HuH-7 (cell line): Measurements from ENCODE around the gene SPDYC.
"Not testable (repeated sequence)": the region's sequence is repeated elsewhere in the genome, so short reads cannot be mapped to it uniquely, and the experiment has no call there.

Experiments used
- DNase-seq: peaks from one replicate; pipeline ENCODE4 v3.0.0; 2011; ENCODE audit warnings: low spot score

Gene SPDYC

GRCh38 chr11:65169164-65169641 lies 830 bp upstream of the SPDYC start:
- no peak for DNase-seq

- no peak for DNase-seq
Measured at GRCh38 chr11:65172600-65172999, 2.6 kb downstream of the SPDYC start.

GRCh38 chr11:65174571-65175010 lies 4.6 kb downstream of the SPDYC start:
- DNase-seq = not testable (repeated sequence)

GRCh38 chr11:65180877-65181568 lies 11.0 kb downstream of the SPDYC start:
- peak; percentile 74 for DNase-seq

GRCh38 chr11:65181569-65182257 lies 11.7 kb downstream of the SPDYC start, which contains the start of gene CAPN1:
Gene CAPN1, plus strand, starts transcription at chr11:65181928. Its CDS starts 774 bp downstream, at chr11:65182702.
- DNase-seq = peak; percentile 64

- DNase-seq = peak; percentile 46
Measured at GRCh38 chr11:65182258-65183170, 12.5 kb downstream of the SPDYC start.

DNA sequence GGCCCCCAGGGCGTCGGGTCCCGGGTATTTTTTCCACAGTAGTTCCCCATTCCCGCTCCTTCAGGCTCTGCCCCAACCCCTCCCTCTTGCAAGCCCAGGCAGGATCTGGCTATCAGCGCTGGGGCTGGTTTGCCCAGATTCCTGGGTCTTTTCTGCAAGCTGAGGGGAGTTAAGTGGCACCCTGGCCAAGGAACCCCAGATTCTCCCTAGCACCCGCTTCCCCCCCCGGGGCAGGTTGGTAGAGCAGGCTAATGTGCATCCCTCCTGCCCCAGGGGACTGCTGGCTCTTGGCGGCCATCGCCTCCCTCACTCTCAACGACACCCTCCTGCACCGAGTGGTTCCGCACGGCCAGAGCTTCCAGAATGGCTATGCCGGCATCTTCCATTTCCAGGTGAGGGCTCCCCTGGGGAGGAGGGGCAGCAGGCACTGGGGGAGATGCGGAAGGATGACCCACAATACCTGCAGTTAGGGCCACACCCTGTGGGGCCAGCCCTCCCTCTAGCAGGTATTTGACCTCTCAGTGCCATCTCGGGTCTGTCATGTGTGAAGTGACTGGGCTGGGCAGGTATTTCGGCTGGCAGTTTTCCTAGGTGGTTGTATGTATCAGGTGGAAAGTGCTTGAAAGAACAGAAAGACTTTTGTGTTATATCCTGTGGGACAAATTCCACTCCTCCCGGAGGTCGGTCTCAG lies 13.3 kb downstream of the SPDYC start:
- DNase-seq = no peak

GRCh38 chr11:65184146-65184545 lies 14.1 kb downstream of the SPDYC start:
- no peak for DNase-seq

GRCh38 chr11:65185171-65185570 lies 15.1 kb downstream of the SPDYC start:
- DNase-seq = no peak

GRCh38 chr11:65185869-65186341 lies 15.9 kb downstream of the SPDYC start:
- DNase-seq = no peak

DNA sequence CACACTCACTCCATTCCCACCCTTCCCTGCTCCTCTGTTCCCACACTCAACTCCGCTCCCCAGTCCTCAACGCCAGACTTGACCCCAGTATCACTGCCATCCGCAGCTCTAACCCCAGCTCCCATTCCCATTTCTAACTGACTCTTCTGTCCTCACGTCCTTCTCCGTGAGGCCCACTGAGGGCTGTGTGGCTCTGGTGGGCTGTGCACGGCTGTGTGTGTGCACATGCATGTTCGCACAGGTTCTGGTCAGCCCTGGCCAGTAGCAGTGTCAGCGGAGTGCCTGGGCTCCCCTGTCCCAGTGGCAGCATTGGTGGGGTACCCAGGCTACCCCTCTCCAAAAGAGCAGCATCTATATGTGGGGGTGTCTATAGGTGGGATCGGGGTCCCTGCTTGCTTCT lies 16.7 kb downstream of the SPDYC start:
- no peak for DNase-seq

- no peak for DNase-seq
Measured at GRCh38 chr11:65187146-65187675, 17.2 kb downstream of the SPDYC start.

DNA sequence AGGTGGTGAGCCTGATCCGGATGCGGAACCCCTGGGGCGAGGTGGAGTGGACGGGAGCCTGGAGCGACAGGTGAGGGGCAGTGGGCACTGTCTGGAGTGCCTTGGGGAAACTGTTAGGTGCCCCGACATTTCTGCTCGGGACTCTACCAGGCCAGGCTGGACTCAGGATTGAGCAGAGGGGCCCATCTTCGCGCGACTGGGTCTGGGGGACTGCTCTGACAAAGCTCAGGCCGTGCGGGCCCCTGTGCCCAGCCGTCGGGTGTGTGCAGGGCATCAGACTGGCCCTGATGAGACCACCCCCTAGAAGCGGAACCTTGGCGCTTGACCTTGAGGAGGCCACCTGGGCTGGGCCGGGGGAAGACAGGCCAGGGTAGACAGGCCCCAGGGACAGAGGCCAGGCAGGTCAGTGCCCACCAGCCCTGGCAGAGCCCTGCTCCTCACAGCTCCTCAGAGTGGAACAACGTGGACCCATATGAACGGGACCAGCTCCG lies 18.0 kb downstream of the SPDYC start:
- DNase-seq = no peak

DNA sequence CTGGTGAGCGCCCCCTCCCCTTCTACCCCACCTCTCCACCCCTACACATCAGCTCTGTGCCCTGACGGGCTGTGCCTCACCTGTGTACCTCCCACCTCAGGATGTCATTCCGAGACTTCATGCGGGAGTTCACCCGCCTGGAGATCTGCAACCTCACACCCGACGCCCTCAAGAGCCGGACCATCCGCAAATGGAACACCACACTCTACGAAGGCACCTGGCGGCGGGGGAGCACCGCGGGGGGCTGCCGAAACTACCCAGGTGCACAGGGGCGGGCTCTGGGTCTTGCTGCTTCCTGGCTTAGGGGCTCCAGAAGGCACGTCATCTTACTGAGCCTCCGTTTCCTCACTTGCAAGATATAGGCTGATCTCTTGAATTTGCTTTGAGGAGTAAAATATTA lies 18.5 kb downstream of the SPDYC start:
- DNase-seq = no peak

DNA sequence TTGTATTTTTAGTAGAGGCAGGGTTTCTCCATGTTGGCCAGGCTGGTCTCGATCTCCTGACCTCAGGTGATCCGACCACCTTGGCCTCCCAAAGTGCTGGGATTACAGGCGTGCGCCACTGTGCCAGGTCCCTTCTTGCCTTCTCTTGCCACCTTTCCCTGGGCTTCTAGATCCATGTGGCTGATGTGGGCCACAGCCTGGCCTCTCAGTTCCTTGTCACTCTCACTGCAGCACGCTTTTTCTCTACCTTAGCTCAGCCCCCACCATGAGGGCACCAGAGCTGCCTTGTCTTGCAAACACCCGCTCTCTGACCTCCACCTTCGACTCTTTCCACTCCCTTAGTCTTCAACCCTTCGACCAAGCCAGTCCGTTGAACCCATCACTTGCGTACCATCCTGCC lies 19.2 kb downstream of the SPDYC start:
- no peak for DNase-seq

DNA sequence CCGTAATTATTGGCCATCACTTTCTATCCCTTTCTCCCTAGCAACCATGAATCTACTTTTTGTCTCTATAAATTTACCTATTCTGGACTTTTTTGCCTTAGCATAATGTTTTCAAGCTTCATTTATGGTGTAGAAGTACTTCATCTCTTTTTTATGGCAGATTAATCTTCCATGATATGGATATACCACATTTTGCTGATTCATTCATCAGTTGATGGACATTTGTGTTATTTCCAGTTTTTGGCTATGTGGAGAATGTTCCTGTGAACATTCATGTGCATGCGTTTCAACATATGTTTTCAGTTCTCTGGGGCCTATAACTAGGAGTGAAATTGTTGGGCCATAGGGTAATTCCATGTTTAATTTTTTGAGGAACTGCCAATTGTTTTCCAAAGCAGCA lies 24.5 kb downstream of the SPDYC start:
- DNase-seq = no peak

- no peak for DNase-seq
Measured at GRCh38 chr11:65204143-65204542, 34.1 kb downstream of the SPDYC start.

DNA sequence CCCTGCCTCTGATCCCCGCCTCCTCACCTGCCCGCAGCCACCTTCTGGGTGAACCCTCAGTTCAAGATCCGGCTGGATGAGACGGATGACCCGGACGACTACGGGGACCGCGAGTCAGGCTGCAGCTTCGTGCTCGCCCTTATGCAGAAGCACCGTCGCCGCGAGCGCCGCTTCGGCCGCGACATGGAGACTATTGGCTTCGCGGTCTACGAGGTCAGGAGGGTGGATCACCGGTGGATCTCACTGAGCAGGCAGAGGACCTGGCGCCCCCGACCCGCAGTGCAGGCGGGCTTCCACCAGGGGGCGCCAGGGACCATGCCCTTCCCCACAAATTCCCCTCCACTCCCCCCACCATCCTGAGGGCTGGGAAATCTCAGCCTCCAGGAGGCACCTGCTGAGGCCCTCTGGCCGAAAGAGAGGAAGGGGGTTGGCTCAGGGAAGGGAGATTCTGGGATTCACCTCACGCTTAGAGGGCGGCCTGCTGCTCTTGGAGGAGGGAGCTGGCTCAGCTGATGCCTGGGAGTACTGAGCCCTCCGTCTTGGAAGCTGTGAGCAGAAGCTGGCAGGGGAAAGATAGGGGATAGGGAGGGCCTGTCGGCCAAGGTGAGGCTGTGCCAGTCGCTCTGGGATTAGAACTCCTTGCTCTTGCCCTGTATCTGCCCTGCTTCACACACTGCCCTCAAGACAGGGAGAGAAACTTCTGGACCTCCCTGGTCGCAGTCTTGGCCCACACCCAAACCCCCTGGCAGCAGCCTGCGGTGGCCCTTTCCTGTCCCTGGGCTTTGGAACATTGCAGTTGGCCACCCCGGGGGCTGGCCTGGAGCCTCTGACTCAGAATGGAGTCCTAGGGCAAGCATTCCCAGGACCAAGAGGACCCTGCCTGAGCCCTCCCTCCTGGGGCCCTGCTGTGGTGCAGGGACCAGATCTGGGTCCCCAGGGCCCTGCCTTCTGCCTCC lies 34.9 kb downstream of the SPDYC start:
- DNase-seq = peak; percentile 86

DNA sequence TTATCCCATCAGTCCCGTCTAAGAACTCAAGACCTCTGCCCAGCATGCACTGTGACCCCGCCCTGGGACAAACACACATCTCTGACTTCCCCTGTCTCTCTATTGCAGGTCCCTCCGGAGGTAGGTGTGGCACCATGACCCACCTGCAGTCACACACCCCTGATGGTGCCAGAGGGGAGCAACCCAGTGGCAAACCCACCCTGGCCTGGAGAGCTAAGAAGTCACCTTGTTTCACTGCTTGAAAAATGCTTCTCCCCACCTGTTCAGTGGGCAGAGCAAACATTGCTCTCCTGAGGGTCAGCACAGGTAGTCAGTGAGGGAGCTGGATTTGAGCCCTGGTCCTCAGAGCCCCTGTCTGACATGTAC lies 35.6 kb downstream of the SPDYC start:
- DNase-seq = no peak

DNA sequence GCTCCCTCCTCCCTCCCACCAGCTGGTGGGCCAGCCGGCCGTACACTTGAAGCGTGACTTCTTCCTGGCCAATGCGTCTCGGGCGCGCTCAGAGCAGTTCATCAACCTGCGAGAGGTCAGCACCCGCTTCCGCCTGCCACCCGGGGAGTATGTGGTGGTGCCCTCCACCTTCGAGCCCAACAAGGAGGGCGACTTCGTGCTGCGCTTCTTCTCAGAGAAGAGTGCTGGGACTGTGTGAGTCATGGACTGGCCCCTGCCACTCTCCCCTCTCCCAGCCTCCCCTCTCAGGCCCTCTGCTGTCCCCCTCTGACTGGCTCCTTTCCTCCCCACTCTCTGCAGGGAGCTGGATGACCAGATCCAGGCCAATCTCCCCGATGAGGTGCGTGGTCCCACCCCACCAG lies 36.4 kb downstream of the SPDYC start:
- DNase-seq = no peak
